ENCODE data around the gene CHST1.

Gene CHST1

DNA sequence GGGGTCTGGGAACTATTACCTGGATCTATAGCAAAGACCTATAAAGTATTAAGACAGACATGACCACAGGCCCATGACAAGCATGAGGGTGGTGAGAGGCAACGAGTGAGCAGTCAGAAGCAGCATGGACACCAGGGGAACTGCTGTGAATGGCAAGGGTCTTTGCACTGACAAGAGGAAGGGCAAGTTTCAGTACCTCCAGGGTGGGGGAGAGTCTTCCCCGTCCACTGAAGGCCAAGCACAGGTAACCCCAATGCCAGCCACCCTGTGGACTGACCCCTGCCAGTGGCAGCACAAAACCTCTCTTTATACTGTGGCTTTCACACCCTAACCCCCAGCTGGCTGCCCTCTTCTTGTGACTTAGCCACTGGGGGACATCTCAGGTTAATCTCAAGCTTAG, 55.5 kb downstream of the CHST1 start:
- TF ChIP-seq SPI1 (IDR thresholded peaks at IDR 0.05; ENCODE audit: borderline replicate concordance, low read depth) (no peak), REST (IDR thresholded peaks at IDR 0.05; ENCODE audit: insufficient replicate concordance, low read depth) (no peak), CTCF (IDR thresholded peaks at IDR 0.05; ENCODE audit: insufficient read depth, low read length) (no peak)

DNA sequence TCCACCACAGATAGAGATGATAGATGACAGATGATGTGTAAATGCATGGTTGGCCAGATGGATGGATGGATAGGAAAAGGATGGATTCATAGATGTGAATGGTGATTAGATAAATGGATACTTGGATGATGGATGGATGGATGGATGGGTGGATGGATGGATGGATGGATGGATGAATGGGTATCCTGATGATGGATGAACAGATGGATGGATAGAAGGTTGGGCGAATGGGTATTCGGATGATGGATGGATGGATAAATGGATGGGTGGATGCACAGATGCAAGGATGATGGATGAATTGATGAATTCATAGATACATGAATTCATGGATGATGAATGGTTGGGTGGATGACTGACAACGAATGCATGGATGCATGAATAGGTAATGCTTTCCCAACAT, 56.1 kb downstream of the CHST1 start:
- Histone ChIP-seq H3K4me3 (replicated peaks; ENCODE audit: insufficient read depth, low read length) (no peak overlapping the region), H3K27ac (replicated peaks) (no peak overlapping the region), H3K27me3 (ENCODE audit: insufficient read depth, poor library complexity, severe bottlenecking) (peaks cover 18% of the 10 kb centered on the region)
- DNase-seq (ENCODE audit: low read depth in 1 of 2, low spot score in 1 of 2) = no peak
- TF ChIP-seq GABPA (IDR thresholded peaks at IDR 0.05; ENCODE audit: low read depth) (no peak), CTCF (IDR thresholded peaks at IDR 0.05; ENCODE audit: insufficient read depth, low read length) (no peak), REST (IDR thresholded peaks at IDR 0.05; ENCODE audit: insufficient replicate concordance, low read depth) (no peak)

More for the DNA sequence above, 55.5 kb downstream of the CHST1 start:
- Histone ChIP-seq H3K27ac (replicated peaks) (no peak overlapping the region; the same call in 1 of the 2 replicates), H3K4me3 (replicated peaks; ENCODE audit: insufficient read depth, low read length) (no peak overlapping the region), H3K27me3 (ENCODE audit: insufficient read depth, poor library complexity, severe bottlenecking) (peaks cover 14% of the 10 kb centered on the region)
- no peak for DNase-seq (ENCODE audit: low read depth in 1 of 2, low spot score in 1 of 2)

- peak in 1 of 2 experiments; percentile 7 for DNase-seq (ENCODE audit: low read depth in 1 of 2, low spot score in 1 of 2)
- peaks cover 25% of the 10 kb centered on the region for H3K27me3 ChIP-seq (ENCODE audit: insufficient read depth, poor library complexity, severe bottlenecking)
- no peak for TF ChIP-seq GABPA (IDR thresholded peaks at IDR 0.05; ENCODE audit: low read depth)
- TF ChIP-seq SPI1 (IDR thresholded peaks at IDR 0.05; ENCODE audit: borderline replicate concordance, low read depth) = no peak
- TF ChIP-seq CTCF (IDR thresholded peaks at IDR 0.05; ENCODE audit: insufficient read depth, low read length) = no peak
- no peak; the same call in 1 of the 2 replicates for TF ChIP-seq POLR2AphosphoS5 (IDR thresholded peaks at IDR 0.05; ENCODE audit: low read depth)
- TF ChIP-seq REST (IDR thresholded peaks at IDR 0.05; ENCODE audit: insufficient replicate concordance, low read depth) = no peak
- no peak overlapping the region for H3K4me3 ChIP-seq (replicated peaks; ENCODE audit: insufficient read depth, low read length)
- no peak overlapping the region for H3K27ac ChIP-seq (replicated peaks)
Measured at GRCh38 chr11:45607995-45608394, 57.4 kb downstream of the CHST1 start.
